Natural killer cell (primary cell): Measurements from ENCODE around the gene SARDH. TPM values are rescaled to one million over a fixed set of nuclear protein-coding genes. Genes with fewer than 3 reads are reported as not detected.

Source experiments
- ATAC-seq, 3 donors: fragments of 150-1000 bp in 2 of 3; fragments of 200-7000 bp in 1 of 3; cut with Tn5 transposase; 1 replicate in 1 of 3; 2 replicates in 2 of 3; pipeline ENCODE4 v1.10.0; 2021; ENCODE audit warnings: mild to moderate bottlenecking in 2 of 3, moderate library complexity in 2 of 3
- DNase-seq, 2 donors: peaks; one replicate each; pipeline versions ENCODE4 v3.0.0 to v3.0.0-alpha.2; 2013 to 2021; ENCODE audit warnings: mixed read lengths in 1 of 2
- H3K27ac ChIP-seq: one replicate; pipeline ENCODE4 v1.5.1; 2013; ENCODE audit warnings: mild to moderate bottlenecking, low read length
- H3K27me3 ChIP-seq: one replicate; pipeline ENCODE4 v1.6.1; 2013; ENCODE audit warnings: low read length; ENCODE audit not compliant: control insufficient read depth, insufficient read depth
- H3K36me3 ChIP-seq: one replicate; pipeline ENCODE4 v1.6.1; 2013; ENCODE audit warnings: low read length; ENCODE audit not compliant: control insufficient read depth, insufficient read depth
- H3K4me1 ChIP-seq: one replicate; pipeline ENCODE4 v1.6.1; 2013; ENCODE audit warnings: low read length; ENCODE audit not compliant: control insufficient read depth, insufficient read depth
- H3K4me3 ChIP-seq: one replicate; pipeline ENCODE4 v1.5.1; 2013; ENCODE audit warnings: low read length
- H3K9me3 ChIP-seq: one replicate; pipeline ENCODE4 v1.6.1; 2013; ENCODE audit warnings: low read length; ENCODE audit not compliant: control insufficient read depth, insufficient read depth
- H3K27ac Mint-ChIP-seq, 2 donors: one replicate each; pipeline ENCODE4 v1.8.0; 2022; ENCODE audit warnings: mild to moderate bottlenecking in 2 of 2, mixed read lengths in 2 of 2, moderate library complexity in 1 of 2
- H3K27me3 Mint-ChIP-seq, 2 donors: one replicate each; pipeline ENCODE4 v1.8.0; 2022; ENCODE audit warnings: low read depth in 2 of 2, mixed read lengths in 2 of 2
- H3K36me3 Mint-ChIP-seq: one replicate; pipeline ENCODE4 v1.8.0; 2022; ENCODE audit warnings: mixed read lengths
- H3K4me1 Mint-ChIP-seq, 2 donors: one replicate each; pipeline ENCODE4 v1.8.0; 2022; ENCODE audit warnings: mixed read lengths in 2 of 2
- H3K4me3 Mint-ChIP-seq: one replicate; pipeline ENCODE4 v1.8.0; 2022; ENCODE audit warnings: mild to moderate bottlenecking, moderate library complexity, mixed read lengths
- H3K9me3 Mint-ChIP-seq, 2 donors: one replicate each; pipeline ENCODE4 v1.8.0; 2022; ENCODE audit warnings: mixed read lengths in 2 of 2
- WGBS: methylation state at CpG from one replicate; pipeline ENCODE4 v1.1.7; 2013; ENCODE audit warnings: missing lambda C conversion rate; ENCODE audit not compliant: insufficient coverage; 5-methylcytosine and 5-hydroxymethylcytosine counted together
- intact Hi-C: fragments of 100-400 bp; cut with micrococcal nuclease; formaldehyde crosslinking; loops from one replicate; pipeline ENCODE4 v1.14.2; 2022
- total RNA-seq, 4 donors: library from RNA; stranded (reverse); fragments of 120-200 nt in 1 of 4; gene quantifications; one replicate each; pipeline versions ENCODE4 v1.2.3 to v1.2.4, GENCODE V29; 2013 to 2022
- TF ChIP-seq, protein P1 (sequence below): fragments of 200-600 bp; IDR thresholded peaks from one replicate; pipeline ENCODE4 v1.8.0; 2022; ENCODE audit warnings: antibody characterized with exemption

The SARDH gene
- total RNA-seq, 3 donors from 2014 or later (not counting 1 experiment from before 2014, with no cell fraction given): 2.2 to 6.8 (median 4.1) TPM

DNA sequence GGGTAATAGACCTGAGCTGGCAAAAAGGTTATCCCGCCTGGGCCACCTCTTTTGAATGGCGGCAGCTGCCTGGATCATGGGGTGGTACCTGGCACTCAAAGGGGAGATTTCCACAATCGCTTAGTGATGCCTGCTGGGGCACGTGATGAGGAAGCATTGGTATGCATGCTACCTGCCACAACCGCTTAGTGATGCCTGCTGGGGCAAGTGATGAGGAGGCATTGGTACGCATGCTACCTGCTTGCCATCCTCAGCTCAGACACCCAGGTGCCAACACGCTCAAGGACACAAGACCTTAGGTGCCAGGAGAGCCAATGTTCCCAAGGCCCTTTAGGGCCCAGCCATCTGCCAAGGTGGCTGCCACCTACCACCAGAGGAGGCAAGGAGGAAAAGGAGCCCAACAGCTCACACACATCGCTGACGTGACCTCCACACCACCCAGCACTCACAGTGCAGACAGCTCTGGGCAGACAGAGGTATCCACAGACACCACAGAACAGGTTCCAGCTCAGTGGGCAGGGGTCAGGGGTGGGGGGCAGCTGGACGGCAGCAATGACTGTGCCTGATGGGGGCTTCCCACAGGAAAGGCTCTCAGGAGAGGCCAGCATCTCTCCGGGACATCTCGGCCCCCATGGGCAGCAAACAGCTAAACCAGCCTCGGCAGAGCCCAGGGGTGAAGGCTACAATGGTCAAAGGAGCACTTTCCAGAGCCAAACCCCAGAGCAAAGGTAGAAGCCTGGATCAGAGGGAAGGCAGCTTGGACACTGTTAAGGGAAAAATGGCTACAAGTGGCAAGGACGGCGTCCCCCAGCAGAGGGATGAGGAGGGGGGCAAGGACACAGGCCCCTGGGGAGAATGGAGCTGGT lies 43.0 kb upstream of the SARDH start:
- H3K4me3 Mint-ChIP-seq: no peak overlapping the region
- ATAC-seq: no peak
- Histone ChIP-seq H3K4me3 (no peak overlapping the region), H3K9me3 (no peaks in the 10 kb centered on the region), H3K4me1 (peaks cover 24% of the 10 kb centered on the region), H3K27ac (no peak overlapping the region), H3K36me3 (no peaks in the 10 kb centered on the region), H3K27me3 (no peaks in the 10 kb centered on the region)
- no peaks in the 10 kb centered on the region for H3K27me3 Mint-ChIP-seq
- no peaks in the 10 kb centered on the region for H3K36me3 Mint-ChIP-seq
- DNase-seq: no peak
- no peaks in the 10 kb centered on the region for H3K9me3 Mint-ChIP-seq
- no peaks in the 10 kb centered on the region for H3K4me1 Mint-ChIP-seq
- H3K27ac Mint-ChIP-seq: no peak overlapping the region
- intact Hi-C loops: no loop called here
- WGBS: 95% methylated on average over 15 of the region's 15 CpGs
- TF ChIP-seq, protein P1, sequence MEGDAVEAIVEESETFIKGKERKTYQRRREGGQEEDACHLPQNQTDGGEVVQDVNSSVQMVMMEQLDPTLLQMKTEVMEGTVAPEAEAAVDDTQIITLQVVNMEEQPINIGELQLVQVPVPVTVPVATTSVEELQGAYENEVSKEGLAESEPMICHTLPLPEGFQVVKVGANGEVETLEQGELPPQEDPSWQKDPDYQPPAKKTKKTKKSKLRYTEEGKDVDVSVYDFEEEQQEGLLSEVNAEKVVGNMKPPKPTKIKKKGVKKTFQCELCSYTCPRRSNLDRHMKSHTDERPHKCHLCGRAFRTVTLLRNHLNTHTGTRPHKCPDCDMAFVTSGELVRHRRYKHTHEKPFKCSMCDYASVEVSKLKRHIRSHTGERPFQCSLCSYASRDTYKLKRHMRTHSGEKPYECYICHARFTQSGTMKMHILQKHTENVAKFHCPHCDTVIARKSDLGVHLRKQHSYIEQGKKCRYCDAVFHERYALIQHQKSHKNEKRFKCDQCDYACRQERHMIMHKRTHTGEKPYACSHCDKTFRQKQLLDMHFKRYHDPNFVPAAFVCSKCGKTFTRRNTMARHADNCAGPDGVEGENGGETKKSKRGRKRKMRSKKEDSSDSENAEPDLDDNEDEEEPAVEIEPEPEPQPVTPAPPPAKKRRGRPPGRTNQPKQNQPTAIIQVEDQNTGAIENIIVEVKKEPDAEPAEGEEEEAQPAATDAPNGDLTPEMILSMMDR: no peak

GRCh38 chr9:133780404-133780945 lies 42.3 kb upstream of the SARDH start:
- no peaks in the 10 kb centered on the region for H3K27me3 ChIP-seq
- Mint-ChIP-seq H3K27me3 (no peaks in the 10 kb centered on the region), H3K4me1 (no peaks in the 10 kb centered on the region), H3K4me3 (no peak overlapping the region), H3K9me3 (no peaks in the 10 kb centered on the region), H3K36me3 (no peaks in the 10 kb centered on the region), H3K27ac (no peak overlapping the region)
- H3K9me3 ChIP-seq: no peaks in the 10 kb centered on the region
- no peak for DNase-seq
- peaks cover 17% of the 10 kb centered on the region for H3K4me1 ChIP-seq
- intact Hi-C loops: no loop called here
- 92% methylated on average over 15 of the region's 15 CpGs for WGBS
- no peaks in the 10 kb centered on the region for H3K36me3 ChIP-seq
- TF ChIP-seq, protein P1: no peak
- H3K4me3 ChIP-seq: no peak overlapping the region
- H3K27ac ChIP-seq: no peak overlapping the region
- ATAC-seq: no peak

- Histone ChIP-seq H3K4me3 (no peak overlapping the region), H3K36me3 (no peaks in the 10 kb centered on the region), H3K9me3 (no peaks in the 10 kb centered on the region), H3K4me1 (peaks cover 11% of the 10 kb centered on the region), H3K27ac (no peak overlapping the region), H3K27me3 (no peaks in the 10 kb centered on the region)
- TF ChIP-seq, protein P1: no peak
- no peaks in the 10 kb centered on the region for H3K36me3 Mint-ChIP-seq
- DNase-seq: no peak
- H3K4me3 Mint-ChIP-seq: no peak overlapping the region
- H3K9me3 Mint-ChIP-seq: no peaks in the 10 kb centered on the region
- no peak overlapping the region for H3K27ac Mint-ChIP-seq
- WGBS: 91% methylated on average over 18 of the region's 19 CpGs
- intact Hi-C loops: no loop called here
- no peaks in the 10 kb centered on the region for H3K27me3 Mint-ChIP-seq
- ATAC-seq: no peak
- no peaks in the 10 kb centered on the region for H3K4me1 Mint-ChIP-seq
Measured at GRCh38 chr9:133779516-133780403, 41.6 kb upstream of the SARDH start.
